Stomach (tissue), 4 donors: Measurements from ENCODE around the gene PLA2G15.

Source experiments
- POLR2A ChIP-seq, 4 donors: fragments of 450-650 bp; IDR thresholded peaks; one replicate each; pipeline ENCODE4 v1.6.1; 2016; ENCODE audit warnings: antibody characterized with exemption in 4 of 4, control low read depth in 2 of 4, mild to moderate bottlenecking in 1 of 4, moderate library complexity in 1 of 4
- TF ChIP-seq, protein P1 (sequence below), 7 experiments: fragments of 450-650 bp in 4 of 7; fragments of 200-600 bp in 3 of 7; sonication (generic) in 3 of 7; IDR thresholded peaks; one replicate each; pipeline ENCODE4 v1.5.1; 2016 to 2019; ENCODE audit warnings: antibody characterized with exemption in 7 of 7, control low read depth in 2 of 7, mild to moderate bottlenecking in 1 of 7

DNA sequence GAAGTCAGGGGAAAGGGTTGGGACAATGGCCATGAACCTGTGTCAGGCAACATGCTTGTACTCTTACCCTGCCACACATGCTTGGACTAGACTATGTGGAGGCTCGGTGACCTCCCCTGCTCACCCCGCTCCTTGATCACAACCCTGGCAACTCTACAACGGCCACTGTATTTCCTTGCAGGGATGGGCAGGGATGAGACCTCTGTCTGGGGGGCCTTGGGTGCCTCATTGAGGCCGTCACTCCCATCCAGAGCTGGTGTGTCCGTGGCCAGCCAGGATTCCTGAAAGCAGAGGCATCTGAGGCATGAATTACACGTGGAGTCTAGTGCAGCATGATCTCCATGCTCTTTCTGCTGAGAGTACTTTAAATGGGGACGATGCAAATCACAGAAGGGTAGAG is 948 bp downstream of the PLA2G15 start:
- TF ChIP-seq POLR2A (IDR thresholded peaks at IDR 0.05) = no peak
- TF ChIP-seq, protein P1, sequence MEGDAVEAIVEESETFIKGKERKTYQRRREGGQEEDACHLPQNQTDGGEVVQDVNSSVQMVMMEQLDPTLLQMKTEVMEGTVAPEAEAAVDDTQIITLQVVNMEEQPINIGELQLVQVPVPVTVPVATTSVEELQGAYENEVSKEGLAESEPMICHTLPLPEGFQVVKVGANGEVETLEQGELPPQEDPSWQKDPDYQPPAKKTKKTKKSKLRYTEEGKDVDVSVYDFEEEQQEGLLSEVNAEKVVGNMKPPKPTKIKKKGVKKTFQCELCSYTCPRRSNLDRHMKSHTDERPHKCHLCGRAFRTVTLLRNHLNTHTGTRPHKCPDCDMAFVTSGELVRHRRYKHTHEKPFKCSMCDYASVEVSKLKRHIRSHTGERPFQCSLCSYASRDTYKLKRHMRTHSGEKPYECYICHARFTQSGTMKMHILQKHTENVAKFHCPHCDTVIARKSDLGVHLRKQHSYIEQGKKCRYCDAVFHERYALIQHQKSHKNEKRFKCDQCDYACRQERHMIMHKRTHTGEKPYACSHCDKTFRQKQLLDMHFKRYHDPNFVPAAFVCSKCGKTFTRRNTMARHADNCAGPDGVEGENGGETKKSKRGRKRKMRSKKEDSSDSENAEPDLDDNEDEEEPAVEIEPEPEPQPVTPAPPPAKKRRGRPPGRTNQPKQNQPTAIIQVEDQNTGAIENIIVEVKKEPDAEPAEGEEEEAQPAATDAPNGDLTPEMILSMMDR (IDR thresholded peaks at IDR 0.05) = no peak
